Erythroblast (primary cell): ENCODE measurements around the gene STRIP1.

Experiments
- DNase-seq, 2 experiments: peaks; one replicate each; lab custom pipeline; 2025; lab: John Stamatoyannopoulos, UW
- GATA1 ChIP-seq: IDR thresholded peaks from 2 replicates; pipeline ENCODE4 v1.6.1; 2011; ENCODE audit warnings: low read depth, mild to moderate bottlenecking, control low read depth, low read length, moderate library complexity
- POLR2A ChIP-seq: IDR thresholded peaks from 2 replicates; pipeline ENCODE4 v1.6.1; 2011; ENCODE audit warnings: mild to moderate bottlenecking, low read length

The STRIP1 gene

DNA sequence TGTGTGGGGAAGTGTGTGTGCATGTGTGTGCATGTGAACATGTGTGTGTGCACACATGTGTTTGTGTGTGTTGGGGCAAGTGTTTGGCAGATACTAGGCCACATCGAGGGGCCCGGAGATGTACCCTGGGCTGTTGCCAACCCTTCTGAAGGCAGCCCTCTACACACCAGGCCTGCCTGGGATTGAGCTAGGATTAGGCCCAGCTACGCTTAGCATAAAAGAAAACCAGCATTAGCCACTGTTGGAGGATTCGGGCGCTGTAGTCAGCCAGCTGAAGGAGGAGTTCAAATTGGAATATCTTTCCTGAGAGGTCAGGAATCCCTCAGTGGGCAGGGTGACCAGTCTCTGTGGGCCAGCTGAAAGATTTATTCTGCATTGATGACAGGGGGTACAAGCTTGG, 46.6 kb downstream of the STRIP1 start:
- TF ChIP-seq POLR2A (no peak), GATA1 (no peak)
- DNase-seq = no peak

DNA sequence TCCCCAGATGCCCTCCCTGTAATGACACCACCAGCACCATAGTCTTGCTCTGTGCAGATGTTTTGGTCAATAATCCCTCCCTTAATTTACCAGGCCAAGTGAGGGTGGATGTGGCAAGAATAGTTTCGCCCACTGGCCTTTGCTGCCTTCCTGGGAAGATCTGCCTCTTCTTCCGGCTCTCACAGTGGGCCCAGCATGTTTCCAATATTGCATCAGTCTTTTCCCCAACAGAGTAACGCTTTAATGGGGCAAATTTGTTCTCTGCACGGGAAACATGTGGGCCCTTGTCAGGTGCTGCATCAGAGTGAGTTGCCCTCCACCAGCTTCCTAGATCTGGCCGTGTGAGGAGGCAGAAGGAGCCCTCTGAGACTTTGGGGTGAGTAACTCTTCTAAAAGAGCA, 48.1 kb downstream of the STRIP1 start:
- no peak for DNase-seq
- no peak for TF ChIP-seq GATA1
- no peak for TF ChIP-seq POLR2A

GRCh38 chr1:110083061-110083865, 48.8 kb downstream of the STRIP1 start:
- DNase-seq = no peak
- no peak for TF ChIP-seq POLR2A
- no peak for TF ChIP-seq GATA1

- no peak for TF ChIP-seq GATA1
- DNase-seq = no peak
Measured at GRCh38 chr1:110083866-110084226, 49.4 kb downstream of the STRIP1 start.

DNA sequence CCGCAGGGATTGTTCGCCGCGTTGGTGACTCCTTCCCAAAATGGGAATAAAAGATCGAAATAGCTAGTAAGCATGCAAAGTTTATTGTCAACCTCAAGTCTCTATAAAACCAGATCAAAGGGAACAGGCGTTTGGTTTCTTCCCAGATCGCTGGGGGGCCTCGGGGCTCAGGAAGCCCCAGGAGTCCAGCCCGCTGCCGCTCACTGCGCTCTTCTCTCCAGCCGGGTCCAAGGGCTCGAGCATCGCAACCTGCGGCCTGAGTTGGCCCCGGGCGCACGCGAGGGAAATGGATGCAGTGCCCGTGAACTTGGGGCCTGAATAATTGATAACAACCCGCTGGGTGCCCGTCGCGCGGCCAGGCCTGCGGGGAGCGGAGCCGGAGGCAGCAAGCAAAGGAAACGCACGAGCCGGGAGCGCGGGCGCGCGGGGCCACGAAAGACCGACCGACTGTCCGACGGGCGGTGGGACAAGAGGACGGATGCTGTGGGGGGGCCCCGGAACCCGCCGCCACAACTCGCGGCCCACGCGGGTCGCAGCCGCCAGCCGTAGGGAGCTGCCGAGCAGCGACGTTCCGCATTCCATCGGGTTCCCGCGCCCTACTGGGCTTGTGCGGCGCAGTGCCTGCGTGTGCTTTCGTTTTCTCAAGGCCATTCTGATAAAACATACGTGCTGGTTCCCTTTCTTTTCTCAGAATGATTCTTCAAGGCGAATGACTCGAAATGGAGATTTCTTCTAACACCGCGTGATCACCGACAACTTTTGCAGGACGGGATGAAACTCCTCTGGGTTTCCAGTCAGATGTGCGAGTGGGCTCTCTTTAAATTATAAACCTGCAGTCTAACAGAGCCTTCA, 50.0 kb downstream of the STRIP1 start:
- TF ChIP-seq GATA1 = no peak
- no peak for TF ChIP-seq POLR2A
- peak; percentile 18 to 32 for DNase-seq

- TF ChIP-seq POLR2A = no peak
- no peak for TF ChIP-seq GATA1
- DNase-seq = no peak
Measured at GRCh38 chr1:110085671-110086070, 51.2 kb downstream of the STRIP1 start.

DNA sequence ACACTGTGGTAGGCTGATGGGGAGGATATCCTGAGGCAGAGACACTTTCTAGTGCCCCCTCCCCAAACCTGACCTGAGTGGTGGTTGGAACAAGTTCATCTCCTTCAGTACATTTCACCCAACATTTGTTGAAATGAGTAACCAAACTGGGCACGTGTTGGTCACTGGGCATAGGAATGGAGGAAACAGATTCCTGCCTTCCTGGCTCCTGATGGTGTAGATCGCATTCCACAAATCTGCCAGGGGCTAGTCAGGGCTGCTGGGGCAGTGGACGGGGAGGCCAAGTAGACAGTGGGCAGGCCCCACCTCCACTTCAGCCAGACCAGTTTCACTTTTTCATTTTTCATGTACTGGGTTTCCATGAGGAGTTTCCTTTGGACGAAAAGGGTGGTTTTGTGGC, 52.5 kb downstream of the STRIP1 start:
- TF ChIP-seq POLR2A (no peak), GATA1 (no peak)
- DNase-seq = no peak

DNA sequence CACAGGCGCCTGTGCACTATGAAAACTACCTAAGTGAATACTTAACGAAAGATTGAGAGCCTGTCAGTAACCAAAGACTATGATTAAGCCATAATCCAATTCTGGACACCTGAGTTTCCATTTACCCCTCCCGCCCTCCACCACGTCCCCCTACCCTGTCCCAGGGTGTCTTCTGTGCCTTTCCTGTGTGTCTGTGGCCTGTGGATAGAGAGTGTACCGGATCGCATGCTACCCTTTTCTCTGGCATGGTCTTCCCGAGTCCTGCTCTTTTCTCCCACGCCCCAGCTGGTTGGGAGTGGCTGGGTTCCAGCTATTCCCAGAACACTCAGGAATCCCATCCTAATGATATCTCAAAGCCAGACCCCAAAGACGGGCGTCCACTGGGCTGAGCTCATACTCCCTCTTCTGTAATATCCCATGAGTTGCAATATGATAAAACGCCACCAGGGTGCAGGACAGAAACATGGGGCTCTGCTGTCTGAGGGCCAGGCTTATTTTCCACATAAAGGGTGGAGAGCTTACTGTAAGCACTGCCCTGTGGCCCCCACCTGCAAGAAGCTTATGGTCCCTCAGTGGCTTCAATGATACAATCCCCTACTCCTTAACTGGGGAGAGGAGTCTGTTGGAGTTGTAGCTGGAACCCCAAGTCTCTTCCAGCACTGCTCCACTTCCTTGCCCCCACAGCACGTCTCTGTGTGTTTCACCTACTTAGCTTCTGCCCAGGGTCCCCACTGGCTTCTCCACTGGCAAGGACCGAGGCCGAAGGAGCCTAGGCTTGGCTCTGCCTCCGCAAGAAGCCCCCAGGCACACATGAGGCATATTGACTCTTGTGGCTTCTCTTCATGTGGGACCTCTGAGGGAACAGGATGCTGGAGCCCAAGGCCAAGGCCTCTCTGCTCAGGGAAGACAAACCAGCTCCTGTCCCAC, 53.7 kb downstream of the STRIP1 start:
- TF ChIP-seq POLR2A = no peak
- no peak for TF ChIP-seq GATA1
- DNase-seq = peak; percentile 46 to 66

- no peak for DNase-seq
- TF ChIP-seq POLR2A = no peak
Measured at GRCh38 chr1:110088739-110089316, 54.4 kb downstream of the STRIP1 start.

GRCh38 chr1:110089561-110090275, 55.3 kb downstream of the STRIP1 start:
- no peak for DNase-seq
- TF ChIP-seq GATA1 (no peak), POLR2A (no peak)

- no peak for DNase-seq
Measured at GRCh38 chr1:110091381-110091780, 57.0 kb downstream of the STRIP1 start.

DNA sequence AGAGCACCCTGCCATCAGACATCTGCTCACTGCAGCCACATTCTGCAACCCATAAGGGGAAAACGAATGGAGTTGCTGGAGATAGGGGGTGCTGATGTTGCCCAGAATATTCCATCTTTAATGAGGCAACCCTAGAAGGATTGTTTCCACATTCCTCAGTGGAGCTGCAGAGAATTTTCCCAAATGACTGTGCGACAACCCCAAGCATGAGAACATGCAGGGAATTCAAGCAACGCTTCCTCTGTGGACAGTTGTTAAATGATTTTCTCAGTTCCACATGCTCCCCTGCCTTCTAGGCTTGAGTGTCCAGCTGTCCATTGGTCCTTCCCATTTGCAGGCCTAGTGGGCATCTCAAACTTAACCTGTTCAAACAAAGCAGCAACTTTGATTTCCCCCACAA, 57.4 kb downstream of the STRIP1 start:
- no peak for DNase-seq
- TF ChIP-seq GATA1 (no peak), POLR2A (no peak)

More at GRCh38 chr1:110091381-110091780, 57.0 kb downstream of the STRIP1 start:
- TF ChIP-seq POLR2A (no peak), GATA1 (no peak)

DNA sequence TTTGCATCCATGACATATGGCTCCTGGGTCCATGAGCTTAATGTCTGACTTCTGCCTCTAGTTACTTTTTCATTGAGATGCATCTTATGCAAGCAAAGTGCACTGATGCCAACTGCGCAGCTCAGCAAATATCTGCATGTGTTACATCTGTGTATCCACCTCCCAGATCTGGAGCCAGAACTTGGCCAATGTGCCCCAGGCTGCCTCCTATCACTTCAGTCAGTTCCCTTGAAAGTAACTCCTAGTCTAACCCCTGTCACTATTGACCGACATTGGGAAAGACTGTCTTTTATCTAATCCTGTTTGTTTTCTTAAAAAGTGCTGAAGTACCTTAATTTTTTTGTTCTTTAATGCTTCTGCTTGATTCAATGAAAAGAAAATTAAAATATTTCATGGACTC, 58.6 kb downstream of the STRIP1 start:
- no peak for DNase-seq
- TF ChIP-seq GATA1 (no peak), POLR2A (no peak)
